Measurements from ENCODE around the gene FGF12.

- no peak for TF ChIP-seq ZFX (IDR thresholded peaks at IDR 0.05; ENCODE audit: borderline replicate concordance)
- TF ChIP-seq, protein P1, sequence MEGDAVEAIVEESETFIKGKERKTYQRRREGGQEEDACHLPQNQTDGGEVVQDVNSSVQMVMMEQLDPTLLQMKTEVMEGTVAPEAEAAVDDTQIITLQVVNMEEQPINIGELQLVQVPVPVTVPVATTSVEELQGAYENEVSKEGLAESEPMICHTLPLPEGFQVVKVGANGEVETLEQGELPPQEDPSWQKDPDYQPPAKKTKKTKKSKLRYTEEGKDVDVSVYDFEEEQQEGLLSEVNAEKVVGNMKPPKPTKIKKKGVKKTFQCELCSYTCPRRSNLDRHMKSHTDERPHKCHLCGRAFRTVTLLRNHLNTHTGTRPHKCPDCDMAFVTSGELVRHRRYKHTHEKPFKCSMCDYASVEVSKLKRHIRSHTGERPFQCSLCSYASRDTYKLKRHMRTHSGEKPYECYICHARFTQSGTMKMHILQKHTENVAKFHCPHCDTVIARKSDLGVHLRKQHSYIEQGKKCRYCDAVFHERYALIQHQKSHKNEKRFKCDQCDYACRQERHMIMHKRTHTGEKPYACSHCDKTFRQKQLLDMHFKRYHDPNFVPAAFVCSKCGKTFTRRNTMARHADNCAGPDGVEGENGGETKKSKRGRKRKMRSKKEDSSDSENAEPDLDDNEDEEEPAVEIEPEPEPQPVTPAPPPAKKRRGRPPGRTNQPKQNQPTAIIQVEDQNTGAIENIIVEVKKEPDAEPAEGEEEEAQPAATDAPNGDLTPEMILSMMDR (IDR thresholded peaks at IDR 0.05) = no peak
Observed at GRCh38 chr3:192597913-192598312, 129.4 kb downstream of the FGF12 start.
